Panc1 (cell line): ENCODE measurements around the gene SLC16A1. TPM values are rescaled to one million over a fixed set of nuclear protein-coding genes. Genes with fewer than 3 reads are reported as not detected.

Experiments used
- ATAC-seq: fragments of 200-7000 bp; cut with Tn5 transposase; 2 replicates; pipeline ENCODE4 v1.9.1; 2020; ENCODE audit warnings: mild to moderate bottlenecking, moderate library complexity
- BruUV-seq: library from RNA; stranded (reverse); fragments of 400-500 nt; replicated peaks from 2 replicates; lab custom pipeline; 2021; lab: Mats Ljungman, UMichigan
- CTCF ChIA-PET: fragments of 300-600 bp; sonication (Branson Sonifier 250); formaldehyde crosslinking; loops from one replicate; lab custom pipeline; 2022; ENCODE audit warnings: antibody characterized with exemption; lab: Charles Lee
- POLR2A ChIA-PET: fragments of 300-600 bp; sonication (Branson Sonifier 250); formaldehyde crosslinking; loops from one replicate; lab custom pipeline; 2022; ENCODE audit warnings: antibody characterized with exemption; lab: Charles Lee
- DNase-seq: peaks from one replicate; pipeline ENCODE4 v3.0.0-alpha.2; 2010; ENCODE audit warnings: low read depth, low spot score
- H3K27ac ChIP-seq: 2 replicates; pipeline ENCODE4 v1.5.1; 2011; ENCODE audit warnings: mild to moderate bottlenecking, low read length, inconsistent platforms
- H3K27me3 ChIP-seq: fragments of 200-500 bp; sonication (Bioruptor generic); 2 replicates; pipeline ENCODE4 v1.6.0; 2014; ENCODE audit warnings: low read length, inconsistent platforms; ENCODE audit not compliant: control insufficient read depth, insufficient read depth
- H3K36me3 ChIP-seq: fragments of 200-500 bp; sonication (Bioruptor generic); 2 replicates; pipeline ENCODE4 v1.5.1; 2014; ENCODE audit warnings: inconsistent platforms, mild to moderate bottlenecking, low read length, moderate library complexity; ENCODE audit not compliant: control insufficient read depth, insufficient read depth
- H3K4me1 ChIP-seq: 2 replicates; pipeline ENCODE4 v1.5.1; 2011; ENCODE audit warnings: inconsistent platforms, mild to moderate bottlenecking, low read length, moderate library complexity; ENCODE audit not compliant: control insufficient read depth, insufficient read depth
- H3K4me3 ChIP-seq, 2 experiments: 2 replicates each; pipeline ENCODE4 v1.5.1; 2011 to 2012; ENCODE audit warnings: low read depth in 2 of 2, low read length in 2 of 2, mild to moderate bottlenecking in 2 of 2, inconsistent platforms in 1 of 2, moderate library complexity in 1 of 2
- H3K9me3 ChIP-seq: fragments of 200-500 bp; sonication (Bioruptor generic); 2 replicates; pipeline ENCODE4 v1.5.1; 2014; ENCODE audit warnings: low read depth, mild to moderate bottlenecking, inconsistent platforms, low read length, moderate library complexity; ENCODE audit not compliant: control insufficient read depth, insufficient read depth
- CTCF ChIP-seq: fragments of 450-650 bp; IDR thresholded peaks from 2 replicates; pipeline ENCODE4 v1.5.1; 2017; ENCODE audit warnings: mild to moderate bottlenecking
- POLR2AphosphoS5 ChIP-seq: IDR thresholded peaks from 2 replicates; pipeline ENCODE4 v1.6.1; 2012; ENCODE audit warnings: mild to moderate bottlenecking, low read depth, low read length, moderate library complexity
- REST ChIP-seq, 2 experiments: IDR thresholded peaks; 2 replicates each; pipeline ENCODE4 v1.6.1; 2011 to 2012; ENCODE audit warnings: low read depth in 2 of 2, control low read depth in 1 of 2, low read length in 1 of 2, mild to moderate bottlenecking in 1 of 2, moderate library complexity in 1 of 2; ENCODE audit not compliant: insufficient read depth in 1 of 2
- SIN3A ChIP-seq: IDR thresholded peaks from 2 replicates; pipeline ENCODE4 v1.6.1; 2012; ENCODE audit warnings: low read depth, mild to moderate bottlenecking, low read length, moderate library complexity, borderline replicate concordance; ENCODE audit not compliant: insufficient read depth
- TCF7L2 ChIP-seq: IDR thresholded peaks from 2 replicates; pipeline ENCODE4 v1.6.1; 2011; ENCODE audit warnings: mild to moderate bottlenecking, low read depth, low read length, inconsistent platforms
- in situ Hi-C: cut with HindIII; loops from 2 replicates; pipeline ENCODE4 v1.10.0; 2016; ENCODE audit warnings: low sequenced_read_pairs, low pct_unique_long_range_greater_than_20kb
- intact Hi-C: fragments of 100-400 bp; cut with micrococcal nuclease; formaldehyde crosslinking; loops from one replicate; pipeline ENCODE4 v1.10.0; 2022; ENCODE audit not compliant: unreplicated experiment
- total RNA-seq: library from RNA; stranded (reverse); gene quantifications from one replicate; pipeline ENCODE4 v1.2.1, GENCODE V29; 2021; ENCODE audit not compliant: unreplicated experiment

The SLC16A1 gene
- total RNA-seq, 1 experiment from 2014 or later, result 51.5 TPM

GRCh38 chr1:112934577-112934976, 21.4 kb downstream of the SLC16A1 start:
- DNase-seq (no peak), ATAC-seq (no peak)
- Histone ChIP-seq H3K27ac (no peak overlapping the region; the same call in 1 of the 2 replicates), H3K27me3 (no peaks in the 10 kb centered on the region), H3K4me3 (no peak overlapping the region), H3K36me3 (no peaks in the 10 kb centered on the region; the same call in 1 of the 2 replicates), H3K4me1 (peaks cover 6% of the 10 kb centered on the region), H3K9me3 (no peaks in the 10 kb centered on the region)
- no TSS peak for BruUV-seq
- POLR2A ChIA-PET, result no interaction called here
- TF ChIP-seq POLR2AphosphoS5, result no peak
- no peak for TF ChIP-seq TCF7L2
- TF ChIP-seq CTCF, result no peak
- TF ChIP-seq REST (IDR thresholded peaks at IDR 0.05; ENCODE audit: insufficient read depth in 1 of 2, low read depth in 2 of 2, low read length in 1 of 2), result no peak
- TF ChIP-seq SIN3A, result no peak
- intact Hi-C loops (no loop called here), in situ Hi-C loops (no loop called here)
- CTCF ChIA-PET, result no interaction called here

- Histone ChIP-seq H3K4me1 (peaks cover 6% of the 10 kb centered on the region), H3K27ac (no peak overlapping the region; the same call in 1 of the 2 replicates), H3K27me3 (no peaks in the 10 kb centered on the region), H3K36me3 (no peaks in the 10 kb centered on the region; the same call in 1 of the 2 replicates), H3K9me3 (no peaks in the 10 kb centered on the region), H3K4me3 (no peak overlapping the region)
- ChIA-PET POLR2A (no interaction called here), CTCF (no interaction called here)
- intact Hi-C loops, result no loop called here
- BruUV-seq, result no TSS peak
- DNase-seq, result no peak
- in situ Hi-C loops, result no loop called here
- TF ChIP-seq SIN3A, result no peak
- TF ChIP-seq REST (IDR thresholded peaks at IDR 0.05; ENCODE audit: insufficient read depth in 1 of 2, low read depth in 2 of 2, low read length in 1 of 2), result no peak
- TF ChIP-seq TCF7L2, result no peak
- TF ChIP-seq POLR2AphosphoS5, result no peak
- no peak for TF ChIP-seq CTCF
- no peak for ATAC-seq
Observed at GRCh38 chr1:112933820-112934571, 22.0 kb downstream of the SLC16A1 start.
